VCaP (cell line): ENCODE data around the gene DENND1C.
"Not testable (repeated sequence)": the region's sequence is repeated elsewhere in the genome, so short reads cannot be mapped to it uniquely, and the experiment has no call there.

Source experiments
- H3K27ac ChIP-seq: fragments of 450-650 bp; 2 replicates; pipeline ENCODE4 v1.5.1; 2017
- CTCF ChIP-seq: fragments of 450-650 bp; conservative IDR thresholded peaks from 2 replicates; pipeline ENCODE4 v1.5.1; 2017; ENCODE audit warnings: mild to moderate bottlenecking, moderate library complexity

The DENND1C gene

GRCh38 chr19:6516018-6516658 lies 34.6 kb upstream of the DENND1C start:
- H3K27ac ChIP-seq = peak overlapping the region; percentile 59
- TF ChIP-seq CTCF = no peak

GRCh38 chr19:6514926-6515544 lies 33.4 kb upstream of the DENND1C start:
- no peak overlapping the region for H3K27ac ChIP-seq
- TF ChIP-seq CTCF = no peak

GRCh38 chr19:6514089-6514488 lies 32.5 kb upstream of the DENND1C start:
- no peak overlapping the region for H3K27ac ChIP-seq
- TF ChIP-seq CTCF = no peak

GRCh38 chr19:6510618-6511017 lies 29.0 kb upstream of the DENND1C start:
- no peak for TF ChIP-seq CTCF

GRCh38 chr19:6509118-6509971 lies 27.8 kb upstream of the DENND1C start:
- no peak overlapping the region for H3K27ac ChIP-seq
- no peak for TF ChIP-seq CTCF

More at GRCh38 chr19:6510618-6511017, 29.0 kb upstream of the DENND1C start:
- H3K27ac ChIP-seq = no peak overlapping the region

GRCh38 chr19:6508028-6508771 lies 26.6 kb upstream of the DENND1C start:
- not testable (repeated sequence) for H3K27ac ChIP-seq

- no peak overlapping the region for H3K27ac ChIP-seq
- TF ChIP-seq CTCF = no peak
Observed at GRCh38 chr19:6503407-6504201, 22.0 kb upstream of the DENND1C start.
